GM21737 (cell line): Measurements from ENCODE around the gene PTPRD.

Experiments used
- ATAC-seq: cut with Tn5 transposase; IDR thresholded peaks from one replicate; pipeline ENCODE4 v1.9.1; 2021; ENCODE audit warnings: mild to moderate bottlenecking, moderate library complexity; ENCODE audit not compliant: unreplicated experiment

PTPRD gene

GRCh38 chr9:8751406-8751930, 1861.3 kb downstream of the PTPRD start:
- ATAC-seq, result no peak

- ATAC-seq, result no peak
Observed at GRCh38 chr9:8750639-8751051, 1862.2 kb downstream of the PTPRD start.

- no peak for ATAC-seq
Observed at GRCh38 chr9:8745347-8745746, 1867.5 kb downstream of the PTPRD start.

- ATAC-seq, result no peak
Observed at GRCh38 chr9:8738945-8739344, 1873.9 kb downstream of the PTPRD start.

GRCh38 chr9:8736805-8737204, 1876.0 kb downstream of the PTPRD start:
- no peak for ATAC-seq

- no peak for ATAC-seq
Observed at GRCh38 chr9:8734760-8735159, 1878.0 kb downstream of the PTPRD start.

GRCh38 chr9:8733131-8733954, 1879.5 kb downstream of the PTPRD start:
- no peak for ATAC-seq

- ATAC-seq, result no peak
Observed at GRCh38 chr9:8732367-8733075, 1880.3 kb downstream of the PTPRD start.

GRCh38 chr9:8730618-8731017, 1882.2 kb downstream of the PTPRD start:
- ATAC-seq, result no peak

- ATAC-seq, result no peak
Observed at GRCh38 chr9:8728910-8729309, 1883.9 kb downstream of the PTPRD start.

GRCh38 chr9:8727191-8727590, 1885.6 kb downstream of the PTPRD start:
- ATAC-seq, result no peak

- ATAC-seq, result no peak
Observed at GRCh38 chr9:8726692-8727091, 1886.1 kb downstream of the PTPRD start.

- ATAC-seq, result no peak
Observed at GRCh38 chr9:8725635-8726034, 1887.2 kb downstream of the PTPRD start.

- ATAC-seq, result no peak
Observed at GRCh38 chr9:8724284-8725018, 1888.4 kb downstream of the PTPRD start.

GRCh38 chr9:8723195-8723594, 1889.6 kb downstream of the PTPRD start:
- no peak for ATAC-seq

GRCh38 chr9:8719833-8720486, 1892.8 kb downstream of the PTPRD start:
- no peak for ATAC-seq

- no peak for ATAC-seq
Observed at GRCh38 chr9:8718121-8718725, 1894.6 kb downstream of the PTPRD start.

- no peak for ATAC-seq
Observed at GRCh38 chr9:8717146-8717545, 1895.7 kb downstream of the PTPRD start.

GRCh38 chr9:8715788-8716187, 1897.0 kb downstream of the PTPRD start:
- ATAC-seq, result no peak

GRCh38 chr9:8713811-8714165, 1899.0 kb downstream of the PTPRD start:
- no peak for ATAC-seq
